HepG2 (cell line): Measurements from ENCODE around the gene ARL15. TPM values are rescaled to one million over a fixed set of nuclear protein-coding genes. Genes with fewer than 3 reads are reported as not detected.

Experiments used
- CCAR2 ChIP-seq: fragments of 200-400 bp; formaldehyde crosslinking; optimal IDR thresholded peaks from 2 replicates; pipeline ENCODE3; 2018; ENCODE audit warnings: low read depth, mild to moderate bottlenecking, low read length, moderate library complexity
- CEBPG ChIP-seq: IDR thresholded peaks from 2 replicates; pipeline ENCODE4 v1.6.1; 2016
- FLYWCH1 ChIP-seq: sonication (generic); formaldehyde crosslinking; IDR thresholded peaks from 2 replicates; pipeline ENCODE4 v1.8.1; 2023; ENCODE audit warnings: mild to moderate bottlenecking, missing genetic modification reagents
- KDM2A ChIP-seq: sonication (generic); formaldehyde crosslinking; IDR thresholded peaks from 2 replicates; pipeline ENCODE4 v1.4.0; 2020; ENCODE audit warnings: low read depth, missing genetic modification reagents, borderline replicate concordance
- MLLT10 ChIP-seq: sonication (generic); formaldehyde crosslinking; IDR thresholded peaks from 2 replicates; pipeline ENCODE4 v1.4.0; 2020; ENCODE audit warnings: missing genetic modification reagents
- PAXIP1 ChIP-seq: sonication (generic); formaldehyde crosslinking; conservative IDR thresholded peaks from 2 replicates; pipeline ENCODE4 v1.4.0; 2020; ENCODE audit warnings: mild to moderate bottlenecking, missing genetic modification reagents, moderate library complexity
- RBAK ChIP-seq: sonication (generic); formaldehyde crosslinking; IDR thresholded peaks from 2 replicates; pipeline ENCODE4 v1.5.1; 2020; ENCODE audit warnings: mild to moderate bottlenecking, missing genetic modification reagents
- SIN3B ChIP-seq: fragments of 150-350 bp; IDR thresholded peaks from 2 replicates; pipeline ENCODE4 v1.6.1; 2014; ENCODE audit warnings: low read length
- TBL1XR1 ChIP-seq: fragments of 150-350 bp; IDR thresholded peaks from 2 replicates; pipeline ENCODE4 v1.6.1; 2014; ENCODE audit warnings: borderline replicate concordance, low read length; ENCODE audit not compliant: partially characterized antibody
- TFE3 ChIP-seq: IDR thresholded peaks from 2 replicates; pipeline ENCODE4 v1.6.1; 2016
- U2AF1 ChIP-seq: fragments of 200-400 bp; formaldehyde crosslinking; optimal IDR thresholded peaks from 2 replicates; pipeline ENCODE3; 2017; ENCODE audit warnings: mild to moderate bottlenecking, low read depth, low read length
- USF2 ChIP-seq, 2 experiments: sonication (generic) in 1 of 2; formaldehyde crosslinking in 1 of 2; IDR thresholded peaks; 2 replicates each; pipeline versions ENCODE4 v1.5.1 to v1.6.1; 2011 to 2020; ENCODE audit warnings: borderline replicate concordance in 1 of 2, low read depth in 1 of 2, low read length in 1 of 2, mild to moderate bottlenecking in 1 of 2, missing genetic modification reagents in 1 of 2, moderate library complexity in 1 of 2
- ZBTB21 ChIP-seq: sonication (generic); formaldehyde crosslinking; IDR thresholded peaks from 2 replicates; pipeline ENCODE4 v1.4.0; 2020; ENCODE audit warnings: missing genetic modification reagents
- ZMYM4 ChIP-seq: sonication (generic); formaldehyde crosslinking; IDR thresholded peaks from 2 replicates; pipeline ENCODE4 v1.8.1; 2023; ENCODE audit warnings: mild to moderate bottlenecking, missing genetic modification reagents
- ZNF326 ChIP-seq: sonication (generic); formaldehyde crosslinking; IDR thresholded peaks from 2 replicates; pipeline ENCODE4 v1.4.0; 2020; ENCODE audit warnings: missing genetic modification reagents, borderline replicate concordance
- polyA plus RNA-seq, 8 experiments: library from polyadenylated mRNA; depleted of rRNA in 3 of 8; stranded (reverse) in 7 of 8; unstranded in 1 of 8; fragments of >200 nt; fragmentation: Illumina TruSeq in 4 of 8; extraction: Trizol in 4 of 8; gene quantifications; 2 replicates each; pipeline versions ENCODE4 v1.2.1 to v1.2.3, GENCODE V29; 2011 to 2016; ENCODE audit warnings: low read depth in 4 of 8, missing spikeins in 1 of 8, mixed read lengths in 1 of 8; ENCODE audit not compliant: insufficient read depth in 1 of 8
- total RNA-seq, 5 experiments: library from RNA; depleted of rRNA; stranded (reverse); fragments of >200 nt; fragmentation: Illumina TruSeq; extraction: Trizol; gene quantifications; 2 replicates each; pipeline ENCODE4 v1.2.3, GENCODE V29; 2016; ENCODE audit warnings: low read depth in 1 of 5
- TF ChIP-seq, protein P1 (sequence below): sonication (generic); formaldehyde crosslinking; IDR thresholded peaks from 2 replicates; pipeline ENCODE4 v1.5.0; 2020; ENCODE audit warnings: missing genetic modification reagents, mild to moderate bottlenecking, borderline replicate concordance
- TF ChIP-seq, protein P2 (sequence below): sonication (generic); formaldehyde crosslinking; IDR thresholded peaks from 2 replicates; pipeline ENCODE4 v1.4.0; 2020; ENCODE audit warnings: missing genetic modification reagents
- TF ChIP-seq, protein P3 (sequence below): sonication (generic); formaldehyde crosslinking; IDR thresholded peaks from 2 replicates; pipeline ENCODE4 v1.4.0; 2020; ENCODE audit warnings: missing genetic modification reagents

Gene ARL15
- total and polyA plus RNA-seq, 2 of the 13 experiments (the other 11 are each of a cell fraction or from before 2014, with no cell fraction given): 2.5 to 7.7 TPM

- TF ChIP-seq CCAR2 (no peak), TFE3 (no peak), TBL1XR1 (no peak), KDM2A (CRISPR knock-in tag) (no peak), U2AF1 (no peak), ZBTB21 (no peak), SIN3B (no peak), ZNF326 (no peak), PAXIP1 (0 out of 2 replicates have a peak, but pooled peaks have one; percentile 26), FLYWCH1 (CRISPR knock-in tag) (no peak), MLLT10 (no peak), RBAK (CRISPR knock-in tag) (no peak), CEBPG (CRISPR knock-in tag) (no peak), USF2 (IDR thresholded peaks at IDR 0.05; ENCODE audit: low read depth, low read length) (no peak), USF2 (CRISPR knock-in tag; IDR thresholded peaks at IDR 0.05; ENCODE audit: borderline replicate concordance) (no peak), ZMYM4 (CRISPR knock-in tag) (no peak)
- TF ChIP-seq, protein P1, sequence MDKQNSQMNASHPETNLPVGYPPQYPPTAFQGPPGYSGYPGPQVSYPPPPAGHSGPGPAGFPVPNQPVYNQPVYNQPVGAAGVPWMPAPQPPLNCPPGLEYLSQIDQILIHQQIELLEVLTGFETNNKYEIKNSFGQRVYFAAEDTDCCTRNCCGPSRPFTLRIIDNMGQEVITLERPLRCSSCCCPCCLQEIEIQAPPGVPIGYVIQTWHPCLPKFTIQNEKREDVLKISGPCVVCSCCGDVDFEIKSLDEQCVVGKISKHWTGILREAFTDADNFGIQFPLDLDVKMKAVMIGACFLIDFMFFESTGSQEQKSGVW: no peak
- TF ChIP-seq, protein P2, sequence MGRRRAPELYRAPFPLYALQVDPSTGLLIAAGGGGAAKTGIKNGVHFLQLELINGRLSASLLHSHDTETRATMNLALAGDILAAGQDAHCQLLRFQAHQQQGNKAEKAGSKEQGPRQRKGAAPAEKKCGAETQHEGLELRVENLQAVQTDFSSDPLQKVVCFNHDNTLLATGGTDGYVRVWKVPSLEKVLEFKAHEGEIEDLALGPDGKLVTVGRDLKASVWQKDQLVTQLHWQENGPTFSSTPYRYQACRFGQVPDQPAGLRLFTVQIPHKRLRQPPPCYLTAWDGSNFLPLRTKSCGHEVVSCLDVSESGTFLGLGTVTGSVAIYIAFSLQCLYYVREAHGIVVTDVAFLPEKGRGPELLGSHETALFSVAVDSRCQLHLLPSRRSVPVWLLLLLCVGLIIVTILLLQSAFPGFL (CRISPR knock-in tag): no peak
- TF ChIP-seq, protein P3, sequence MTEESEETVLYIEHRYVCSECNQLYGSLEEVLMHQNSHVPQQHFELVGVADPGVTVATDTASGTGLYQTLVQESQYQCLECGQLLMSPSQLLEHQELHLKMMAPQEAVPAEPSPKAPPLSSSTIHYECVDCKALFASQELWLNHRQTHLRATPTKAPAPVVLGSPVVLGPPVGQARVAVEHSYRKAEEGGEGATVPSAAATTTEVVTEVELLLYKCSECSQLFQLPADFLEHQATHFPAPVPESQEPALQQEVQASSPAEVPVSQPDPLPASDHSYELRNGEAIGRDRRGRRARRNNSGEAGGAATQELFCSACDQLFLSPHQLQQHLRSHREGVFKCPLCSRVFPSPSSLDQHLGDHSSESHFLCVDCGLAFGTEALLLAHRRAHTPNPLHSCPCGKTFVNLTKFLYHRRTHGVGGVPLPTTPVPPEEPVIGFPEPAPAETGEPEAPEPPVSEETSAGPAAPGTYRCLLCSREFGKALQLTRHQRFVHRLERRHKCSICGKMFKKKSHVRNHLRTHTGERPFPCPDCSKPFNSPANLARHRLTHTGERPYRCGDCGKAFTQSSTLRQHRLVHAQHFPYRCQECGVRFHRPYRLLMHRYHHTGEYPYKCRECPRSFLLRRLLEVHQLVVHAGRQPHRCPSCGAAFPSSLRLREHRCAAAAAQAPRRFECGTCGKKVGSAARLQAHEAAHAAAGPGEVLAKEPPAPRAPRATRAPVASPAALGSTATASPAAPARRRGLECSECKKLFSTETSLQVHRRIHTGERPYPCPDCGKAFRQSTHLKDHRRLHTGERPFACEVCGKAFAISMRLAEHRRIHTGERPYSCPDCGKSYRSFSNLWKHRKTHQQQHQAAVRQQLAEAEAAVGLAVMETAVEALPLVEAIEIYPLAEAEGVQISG (CRISPR knock-in tag): no peak
Measured at GRCh38 chr5:54306893-54307292, 3.5 kb downstream of the ARL15 start (continued).
